GM18499 (cell line): ENCODE data around the gene RANBP1.
"Not testable (repeated sequence)": the region's sequence is repeated elsewhere in the genome, so short reads cannot be mapped to it uniquely, and the experiment has no call there.

Experiments
- ATAC-seq: cut with Tn5 transposase; IDR thresholded peaks from one replicate; pipeline ENCODE4 v1.9.1; 2021; ENCODE audit warnings: moderate number of reproducible peaks; ENCODE audit not compliant: insufficient read depth, unreplicated experiment

The RANBP1 gene

GRCh38 chr22:20147237-20147988, 31.5 kb downstream of the RANBP1 start:
- ATAC-seq: no peak

- ATAC-seq: no peak
These were observed 32.5 kb downstream of the RANBP1 start for GRCh38 chr22:20148414-20148813.

GRCh38 chr22:20149257-20150250, 33.6 kb downstream of the RANBP1 start:
- ATAC-seq: no peak

GRCh38 chr22:20150381-20151275, 34.7 kb downstream of the RANBP1 start, which contains the start of gene CCDC188:
Gene CCDC188, minus strand, starts transcription at chr22:20151055. Its CDS starts 69 bp downstream, at chr22:20150986.
- no peak for ATAC-seq

GRCh38 chr22:20151276-20151588, 35.3 kb downstream of the RANBP1 start:
- ATAC-seq: no peak

- ATAC-seq: no peak
These were observed 36.6 kb downstream of the RANBP1 start for GRCh38 chr22:20152464-20152890.

GRCh38 chr22:20153945-20154344, 38.0 kb downstream of the RANBP1 start:
- ATAC-seq: no peak

GRCh38 chr22:20154602-20155187, 38.8 kb downstream of the RANBP1 start:
- no peak for ATAC-seq

GRCh38 chr22:20155330-20156041, 39.6 kb downstream of the RANBP1 start:
- ATAC-seq: no peak

- no peak for ATAC-seq
These were observed 40.1 kb downstream of the RANBP1 start for GRCh38 chr22:20156042-20156389.

GRCh38 chr22:20156611-20157429, 40.9 kb downstream of the RANBP1 start:
- ATAC-seq: no peak

GRCh38 chr22:20157430-20158183, 41.7 kb downstream of the RANBP1 start:
- ATAC-seq: no peak

- ATAC-seq: no peak
These were observed 42.6 kb downstream of the RANBP1 start for GRCh38 chr22:20158391-20159036.

GRCh38 chr22:20159076-20159475, 43.2 kb downstream of the RANBP1 start:
- ATAC-seq: no peak

GRCh38 chr22:20159531-20159930, 43.6 kb downstream of the RANBP1 start:
- ATAC-seq: not testable (repeated sequence)

GRCh38 chr22:20160041-20160440, 44.1 kb downstream of the RANBP1 start:
- no peak for ATAC-seq

- ATAC-seq: no peak
These were observed 49.0 kb downstream of the RANBP1 start for GRCh38 chr22:20164863-20165262.
